Hepatocyte (in vitro differentiated cells): ENCODE measurements around the gene ANKDD1B.

Experiments used
- EZH2phosphoT487 ChIP-seq: fragments of 200-600 bp; sonication (generic); IDR thresholded peaks from one replicate; pipeline ENCODE4 v1.6.1; 2018; ENCODE audit warnings: antibody characterized with exemption, mild to moderate bottlenecking, low read depth, moderate library complexity; ENCODE audit not compliant: unreplicated experiment, severe bottlenecking
- TF ChIP-seq, protein P1 (sequence below): fragments of 200-600 bp; sonication (generic); IDR thresholded peaks from 2 replicates; pipeline ENCODE4 v1.5.1; 2016; ENCODE audit warnings: antibody characterized with exemption, mild to moderate bottlenecking; ENCODE audit not compliant: poor library complexity

GRCh38 chr5:75567710-75568109 lies 43.5 kb upstream of the ANKDD1B start:
- no peak for TF ChIP-seq EZH2phosphoT487
- TF ChIP-seq, protein P1, sequence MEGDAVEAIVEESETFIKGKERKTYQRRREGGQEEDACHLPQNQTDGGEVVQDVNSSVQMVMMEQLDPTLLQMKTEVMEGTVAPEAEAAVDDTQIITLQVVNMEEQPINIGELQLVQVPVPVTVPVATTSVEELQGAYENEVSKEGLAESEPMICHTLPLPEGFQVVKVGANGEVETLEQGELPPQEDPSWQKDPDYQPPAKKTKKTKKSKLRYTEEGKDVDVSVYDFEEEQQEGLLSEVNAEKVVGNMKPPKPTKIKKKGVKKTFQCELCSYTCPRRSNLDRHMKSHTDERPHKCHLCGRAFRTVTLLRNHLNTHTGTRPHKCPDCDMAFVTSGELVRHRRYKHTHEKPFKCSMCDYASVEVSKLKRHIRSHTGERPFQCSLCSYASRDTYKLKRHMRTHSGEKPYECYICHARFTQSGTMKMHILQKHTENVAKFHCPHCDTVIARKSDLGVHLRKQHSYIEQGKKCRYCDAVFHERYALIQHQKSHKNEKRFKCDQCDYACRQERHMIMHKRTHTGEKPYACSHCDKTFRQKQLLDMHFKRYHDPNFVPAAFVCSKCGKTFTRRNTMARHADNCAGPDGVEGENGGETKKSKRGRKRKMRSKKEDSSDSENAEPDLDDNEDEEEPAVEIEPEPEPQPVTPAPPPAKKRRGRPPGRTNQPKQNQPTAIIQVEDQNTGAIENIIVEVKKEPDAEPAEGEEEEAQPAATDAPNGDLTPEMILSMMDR = no peak
